ENCODE measurements around the gene OTOP2. TPM values are rescaled to one million over a fixed set of nuclear protein-coding genes. Genes with fewer than 3 reads are reported as not detected.

OTOP2 gene
- total RNA-seq, 1 experiment from 2014 or later, result 0.11 TPM

DNA sequence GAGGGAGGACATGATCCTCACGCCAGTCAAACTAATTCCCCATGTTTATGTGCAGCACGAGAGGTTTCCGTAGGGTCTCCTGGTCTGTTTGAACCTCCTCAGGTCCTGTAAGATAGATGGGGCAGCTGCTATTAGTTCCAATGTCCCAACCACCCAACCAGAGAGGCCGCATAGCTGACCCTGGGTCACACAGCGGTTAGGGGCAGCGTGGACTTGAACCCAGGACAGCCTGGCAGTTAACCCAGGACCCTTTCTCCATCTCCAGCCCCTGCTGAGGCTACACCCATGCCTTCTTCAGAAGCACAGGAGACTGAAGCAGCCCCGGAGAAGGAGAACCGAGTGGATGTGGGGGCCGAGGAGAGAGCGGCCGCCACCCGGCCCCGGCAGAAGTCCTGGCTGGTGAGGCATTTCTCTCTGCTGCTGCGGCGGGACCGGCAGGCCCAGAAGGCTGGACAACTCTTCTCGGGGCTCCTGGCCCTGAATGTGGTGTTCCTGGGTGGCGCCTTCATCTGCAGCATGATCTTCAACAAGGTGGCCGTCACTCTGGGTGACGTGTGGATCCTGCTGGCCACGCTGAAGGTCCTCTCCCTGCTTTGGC lies 17.2 kb downstream of the OTOP2 start:
- Histone ChIP-seq H4K91ac (ENCODE audit: insufficient read length, low read depth, low read length) (no peak overlapping the region), H3K14ac (ENCODE audit: insufficient read depth, low read length) (no peak overlapping the region; the same call in 1 of the 2 replicates), H3K9me3 (ENCODE audit: control insufficient read depth, low read depth, low read length) (no peaks in the 10 kb centered on the region), H2AK5ac (ENCODE audit: insufficient read length, low read length) (no peak overlapping the region), H3K9ac (ENCODE audit: extremely low read depth, insufficient read length, low read length) (no peak overlapping the region), H3K4ac (ENCODE audit: low read depth, low read length) (no peak overlapping the region), H3K79me2 (ENCODE audit: insufficient read depth, low read length) (no peaks in the 10 kb centered on the region), H3T11ph (ENCODE audit: low read length) (no peak overlapping the region), H3K4me1 (ENCODE audit: insufficient read depth, low read length) (no peaks in the 10 kb centered on the region; the same call in 1 of the 2 replicates), H4K20me1 (ENCODE audit: control insufficient read depth, insufficient read depth, insufficient read length) (no peaks in the 10 kb centered on the region), H2BK5ac (ENCODE audit: insufficient read length, low read length) (no peak overlapping the region), H3K23ac (ENCODE audit: insufficient read length, low read depth, low read length) (no peak overlapping the region), H3K27ac (ENCODE audit: insufficient read length, low read depth, low read length) (no peak overlapping the region), H3K79me1 (ENCODE audit: insufficient read depth, low read depth, low read length, poor library complexity, severe bottlenecking) (no peaks in the 10 kb centered on the region), H2BK20ac (ENCODE audit: low read depth, low read length, poor library complexity, severe bottlenecking) (no peak overlapping the region), H2BK120ac (ENCODE audit: low read depth, low read length, poor library complexity, severe bottlenecking) (no peak overlapping the region), H3K23me2 (ENCODE audit: insufficient read length, low read depth, low read length, poor library complexity, severe bottlenecking) (peaks cover 3% of the 10 kb centered on the region), H3K4me2 (ENCODE audit: insufficient read depth, insufficient read length, low read length) (no peak overlapping the region), H3K27me3 (ENCODE audit: insufficient read depth, low read length) (peaks cover 12% of the 10 kb centered on the region), H4K5ac (ENCODE audit: insufficient read length, low read depth, low read length) (no peak overlapping the region), H3K56ac (ENCODE audit: insufficient read length, low read depth, low read length) (no peak overlapping the region), H4K8ac (replicated peaks; ENCODE audit: insufficient read length, low read depth, low read length) (no peak overlapping the region), H2BK12ac (ENCODE audit: insufficient read length, low read depth, low read length) (no peak overlapping the region), H3K18ac (ENCODE audit: insufficient read length, low read depth, low read length) (no peak overlapping the region), H2BK15ac (ENCODE audit: low read depth, low read length) (no peak overlapping the region), H2AFZ (ENCODE audit: low read length) (no peak overlapping the region)
- Mint-ChIP-seq H3K9me3 (no peaks in the 10 kb centered on the region; a peak in 1 of 5 replicates), H3K27me3 (ENCODE audit: low read depth) (peaks cover 72% of the 10 kb centered on the region), H3K27ac (no peak overlapping the region), H3K4me3 (no peak overlapping the region), H3K4me1 (peaks cover 17 to 25% of the 10 kb centered on the region in 2 experiments), H3K36me3 (ENCODE audit: insufficient read depth in 1 of 3, low read depth in 3 of 3) (no peaks in the 10 kb centered on the region)
- no peak for DNase-seq
- TF ChIP-seq, protein P1, sequence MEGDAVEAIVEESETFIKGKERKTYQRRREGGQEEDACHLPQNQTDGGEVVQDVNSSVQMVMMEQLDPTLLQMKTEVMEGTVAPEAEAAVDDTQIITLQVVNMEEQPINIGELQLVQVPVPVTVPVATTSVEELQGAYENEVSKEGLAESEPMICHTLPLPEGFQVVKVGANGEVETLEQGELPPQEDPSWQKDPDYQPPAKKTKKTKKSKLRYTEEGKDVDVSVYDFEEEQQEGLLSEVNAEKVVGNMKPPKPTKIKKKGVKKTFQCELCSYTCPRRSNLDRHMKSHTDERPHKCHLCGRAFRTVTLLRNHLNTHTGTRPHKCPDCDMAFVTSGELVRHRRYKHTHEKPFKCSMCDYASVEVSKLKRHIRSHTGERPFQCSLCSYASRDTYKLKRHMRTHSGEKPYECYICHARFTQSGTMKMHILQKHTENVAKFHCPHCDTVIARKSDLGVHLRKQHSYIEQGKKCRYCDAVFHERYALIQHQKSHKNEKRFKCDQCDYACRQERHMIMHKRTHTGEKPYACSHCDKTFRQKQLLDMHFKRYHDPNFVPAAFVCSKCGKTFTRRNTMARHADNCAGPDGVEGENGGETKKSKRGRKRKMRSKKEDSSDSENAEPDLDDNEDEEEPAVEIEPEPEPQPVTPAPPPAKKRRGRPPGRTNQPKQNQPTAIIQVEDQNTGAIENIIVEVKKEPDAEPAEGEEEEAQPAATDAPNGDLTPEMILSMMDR (conservative IDR thresholded peaks at IDR 0.05), result no peak
- no CpG with 5 or more reads among the region's 21 CpGs for WGBS (ENCODE audit: extremely low coverage, insufficient read length, low lambda C conversion rate)

Data from H9 (cell line).